ENCODE measurements around the gene SLC26A6. TPM values are rescaled to one million over a fixed set of nuclear protein-coding genes. Genes with fewer than 3 reads are reported as not detected.

The SLC26A6 gene
- total RNA-seq, 1 experiment from 2014 or later, result 36.3 TPM

GRCh38 chr3:48655063-48655462 lies 19.8 kb upstream of the SLC26A6 start:
- ChIA-PET POLR2A (no interaction called here), CTCF (no interaction called here)
- no TSS peak for BruUV-seq (replicated peaks)
- Histone ChIP-seq H3K4me3 (ENCODE audit: low read depth in 2 of 2, low read length in 2 of 2) (no peak overlapping the region), H3K4me1 (ENCODE audit: control insufficient read depth, insufficient read depth, low read length) (no peaks in the 10 kb centered on the region), H3K36me3 (ENCODE audit: control insufficient read depth, insufficient read depth, low read length) (no peaks in the 10 kb centered on the region), H3K27me3 (ENCODE audit: control insufficient read depth, insufficient read depth, low read length) (no peaks in the 10 kb centered on the region), H3K9me3 (ENCODE audit: control insufficient read depth, insufficient read depth, low read depth, low read length) (no peaks in the 10 kb centered on the region), H3K27ac (ENCODE audit: low read length) (no peak overlapping the region)
- DNase-seq (ENCODE audit: low read depth, low spot score) (no peak), ATAC-seq (no peak)
- in situ Hi-C loops (cut with HindIII; ENCODE audit: low pct_unique_long_range_greater_than_20kb, low sequenced_read_pairs) (no loop called here), intact Hi-C loops (cut with micrococcal nuclease; ENCODE audit: unreplicated experiment) (no loop called here)
- no peak for TF ChIP-seq REST (IDR thresholded peaks at IDR 0.05; ENCODE audit: insufficient read depth in 1 of 2, low read depth in 2 of 2, low read length in 1 of 2)
- no peak for TF ChIP-seq TCF7L2 (IDR thresholded peaks at IDR 0.05; ENCODE audit: low read depth, low read length)
- no peak for TF ChIP-seq SIN3A (IDR thresholded peaks at IDR 0.05; ENCODE audit: borderline replicate concordance, insufficient read depth, low read depth, low read length)
- no peak for TF ChIP-seq POLR2AphosphoS5 (IDR thresholded peaks at IDR 0.05; ENCODE audit: low read depth, low read length)
- TF ChIP-seq CTCF (IDR thresholded peaks at IDR 0.05), result no peak

- ATAC-seq, result no peak
- no peaks in the 10 kb centered on the region for H3K27me3 ChIP-seq (ENCODE audit: control insufficient read depth, insufficient read depth, low read length)
- H3K4me1 ChIP-seq (ENCODE audit: control insufficient read depth, insufficient read depth, low read length), result no peaks in the 10 kb centered on the region
- intact Hi-C loops (cut with micrococcal nuclease; ENCODE audit: unreplicated experiment) (no loop called here), in situ Hi-C loops (cut with HindIII; ENCODE audit: low pct_unique_long_range_greater_than_20kb, low sequenced_read_pairs) (no loop called here)
- no peaks in the 10 kb centered on the region for H3K9me3 ChIP-seq (ENCODE audit: control insufficient read depth, insufficient read depth, low read depth, low read length)
- no TSS peak for BruUV-seq (replicated peaks)
- ChIA-PET CTCF (interaction anchor here (0.5 kb wide), 1 partner anchor 47 kb away, joined by 4 read pairs; no protein-coding TSS in a partner anchor), POLR2A (no interaction called here)
- no peak overlapping the region for H3K4me3 ChIP-seq (ENCODE audit: low read depth in 2 of 2, low read length in 2 of 2)
- TF ChIP-seq REST (IDR thresholded peaks at IDR 0.05; ENCODE audit: insufficient read depth in 1 of 2, low read depth in 2 of 2, low read length in 1 of 2) (no peak), POLR2AphosphoS5 (IDR thresholded peaks at IDR 0.05; ENCODE audit: low read depth, low read length) (no peak), TCF7L2 (IDR thresholded peaks at IDR 0.05; ENCODE audit: low read depth, low read length) (no peak), SIN3A (IDR thresholded peaks at IDR 0.05; ENCODE audit: borderline replicate concordance, insufficient read depth, low read depth, low read length) (no peak), CTCF (IDR thresholded peaks at IDR 0.05) (no peak)
- H3K27ac ChIP-seq (ENCODE audit: low read length), result no peak overlapping the region
- no peaks in the 10 kb centered on the region for H3K36me3 ChIP-seq (ENCODE audit: control insufficient read depth, insufficient read depth, low read length)
- no peak for DNase-seq (ENCODE audit: low read depth, low spot score)
Observed at GRCh38 chr3:48652923-48653715, 17.9 kb upstream of the SLC26A6 start.
